GM19099 (cell line): ENCODE measurements around the gene ACVRL1.

Experiments used
- POLR2A ChIP-seq: IDR thresholded peaks from 3 replicates; pipeline ENCODE4 v1.6.1; 2011; ENCODE audit warnings: low read depth; ENCODE audit not compliant: insufficient read length; ENCODE audit errors: extremely low read depth

ACVRL1 gene

DNA sequence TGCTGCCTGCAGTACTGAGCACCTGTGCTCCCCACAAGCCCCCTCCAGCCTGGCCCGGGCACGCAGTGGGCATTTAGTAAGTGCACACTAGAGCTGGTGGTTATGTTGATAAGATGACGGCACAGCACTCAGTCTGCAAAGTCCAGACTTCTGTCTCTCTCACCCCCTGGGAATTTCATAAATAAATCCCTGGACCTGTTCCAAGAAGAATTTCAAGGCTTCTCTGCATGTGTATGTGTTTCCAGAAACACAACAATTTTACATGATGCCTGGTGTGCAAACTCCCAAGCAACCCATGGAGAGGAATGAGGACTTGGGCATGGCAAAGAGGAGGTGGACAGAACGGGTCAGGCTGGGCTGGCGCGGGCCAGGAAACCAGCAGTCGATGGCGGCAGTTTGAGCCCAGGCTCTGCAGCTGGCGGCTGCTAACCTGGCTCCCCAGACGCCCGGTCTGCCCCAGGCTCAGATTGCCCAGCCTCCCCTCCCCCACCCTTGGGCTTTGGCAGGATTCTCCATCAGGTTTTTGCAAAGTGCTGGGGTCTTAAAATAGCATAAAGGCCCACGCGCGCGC lies 33.8 kb downstream of the ACVRL1 start:
- TF ChIP-seq POLR2A: no peak

DNA sequence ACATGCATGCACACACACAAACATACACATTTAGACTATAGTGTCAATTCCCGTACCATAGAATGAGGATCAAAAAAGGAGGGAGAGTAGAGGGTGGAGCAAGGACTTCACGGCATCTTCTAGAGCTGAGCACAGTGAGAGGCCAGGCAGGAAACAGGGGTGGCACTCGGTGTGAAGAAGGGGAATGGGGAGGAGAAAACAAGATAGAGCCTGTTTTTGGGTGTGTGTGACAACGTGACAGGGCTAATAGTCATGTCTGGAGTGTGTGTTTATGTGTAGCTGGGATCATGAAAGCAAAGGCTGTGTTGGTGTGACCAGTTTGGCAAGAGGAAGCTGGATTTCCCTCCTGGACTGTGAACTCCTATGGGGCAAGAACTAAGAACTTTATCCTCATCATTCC lies 34.3 kb downstream of the ACVRL1 start:
- TF ChIP-seq POLR2A: no peak

DNA sequence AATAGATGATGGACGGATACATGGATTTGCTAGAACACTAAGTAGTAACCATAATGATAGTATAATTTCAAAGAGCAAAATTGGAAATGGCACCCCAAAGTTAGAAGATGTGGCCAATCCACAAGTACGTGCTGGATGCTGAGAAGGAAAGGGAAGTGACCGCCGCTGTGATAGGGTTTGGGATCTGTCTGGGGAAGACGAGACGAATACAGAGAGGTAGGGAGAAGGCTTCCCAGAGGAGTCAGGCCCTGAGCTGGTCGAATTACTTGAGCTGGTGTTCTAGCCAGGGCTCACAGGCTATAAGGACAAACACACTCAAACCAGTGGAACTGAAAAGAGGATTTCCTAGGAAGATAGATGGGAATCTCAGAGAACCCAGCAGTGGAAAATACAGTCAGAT lies 34.8 kb downstream of the ACVRL1 start:
- no peak for TF ChIP-seq POLR2A

DNA sequence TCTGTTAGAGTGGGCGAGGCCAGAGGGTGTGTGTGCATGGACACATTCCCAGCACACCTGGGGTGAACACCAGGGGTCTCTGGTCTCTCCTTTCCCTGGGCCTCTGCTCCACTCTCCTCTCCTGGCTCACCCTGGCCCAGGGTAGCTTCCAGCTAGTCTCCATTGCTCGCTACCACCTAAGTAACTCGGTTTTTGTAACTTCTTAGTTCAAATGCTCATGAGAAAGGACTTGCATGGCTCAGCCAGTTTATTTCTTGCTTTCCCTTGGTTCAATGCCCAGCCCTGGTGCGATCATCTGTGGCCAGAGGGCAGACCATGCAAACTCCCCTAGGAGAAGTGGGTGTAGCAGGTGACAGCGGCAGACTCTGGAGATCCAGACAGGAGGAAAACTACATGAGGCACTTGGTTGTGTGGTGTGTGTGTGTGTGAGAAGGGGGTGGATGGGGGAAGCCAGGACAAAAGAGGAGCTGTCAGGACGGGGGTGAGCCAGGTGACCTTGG lies 35.2 kb downstream of the ACVRL1 start:
- no peak for TF ChIP-seq POLR2A

DNA sequence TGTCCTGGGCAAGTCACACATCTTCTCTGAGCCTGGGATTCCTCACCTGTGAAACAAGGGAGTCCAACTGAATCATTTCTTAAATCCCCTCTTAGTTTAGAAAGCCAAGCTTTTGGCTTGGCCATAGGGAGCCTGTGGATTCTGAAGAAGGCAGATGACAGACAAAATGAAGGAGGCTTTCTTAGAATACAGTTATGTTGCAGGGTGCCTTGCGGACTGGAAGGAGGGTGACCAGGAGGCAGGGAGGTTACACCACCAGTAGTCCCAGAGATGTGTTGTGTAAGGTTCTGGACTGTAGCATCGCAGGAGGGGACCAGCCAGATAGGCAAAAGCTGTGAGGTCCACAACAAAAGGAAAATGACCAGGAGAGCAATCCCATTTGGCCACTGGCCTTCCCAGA lies 36.0 kb downstream of the ACVRL1 start:
- no peak for TF ChIP-seq POLR2A

DNA sequence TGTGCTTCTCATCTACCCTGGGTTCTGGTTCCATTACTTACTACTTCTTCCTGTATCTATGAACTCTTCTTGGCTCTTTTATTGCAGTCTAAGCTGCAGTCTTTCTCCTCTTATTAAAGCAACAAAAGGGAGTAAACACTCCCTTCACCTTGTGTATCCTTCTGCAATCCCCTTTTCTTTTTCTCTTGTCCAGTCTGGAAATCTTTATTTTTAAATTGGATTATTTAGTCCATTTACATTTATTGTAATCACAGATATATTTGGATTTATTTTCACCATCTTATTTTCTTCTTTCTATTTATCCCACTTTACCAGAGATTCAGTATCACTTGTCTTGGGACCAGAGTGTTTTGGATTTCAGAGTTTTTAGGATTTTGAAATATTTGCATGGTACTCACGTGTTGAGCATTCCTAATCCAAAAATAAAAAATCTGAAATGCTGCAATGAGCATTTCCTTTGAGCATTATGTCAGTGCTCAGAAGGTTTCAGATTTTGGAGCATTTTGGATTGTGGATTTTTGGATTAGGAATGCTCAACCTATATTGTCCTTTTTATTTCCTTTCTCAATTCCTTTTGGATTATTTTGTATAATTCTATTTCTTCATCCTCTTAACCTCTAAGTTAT lies 37.4 kb downstream of the ACVRL1 start:
- no peak for TF ChIP-seq POLR2A

DNA sequence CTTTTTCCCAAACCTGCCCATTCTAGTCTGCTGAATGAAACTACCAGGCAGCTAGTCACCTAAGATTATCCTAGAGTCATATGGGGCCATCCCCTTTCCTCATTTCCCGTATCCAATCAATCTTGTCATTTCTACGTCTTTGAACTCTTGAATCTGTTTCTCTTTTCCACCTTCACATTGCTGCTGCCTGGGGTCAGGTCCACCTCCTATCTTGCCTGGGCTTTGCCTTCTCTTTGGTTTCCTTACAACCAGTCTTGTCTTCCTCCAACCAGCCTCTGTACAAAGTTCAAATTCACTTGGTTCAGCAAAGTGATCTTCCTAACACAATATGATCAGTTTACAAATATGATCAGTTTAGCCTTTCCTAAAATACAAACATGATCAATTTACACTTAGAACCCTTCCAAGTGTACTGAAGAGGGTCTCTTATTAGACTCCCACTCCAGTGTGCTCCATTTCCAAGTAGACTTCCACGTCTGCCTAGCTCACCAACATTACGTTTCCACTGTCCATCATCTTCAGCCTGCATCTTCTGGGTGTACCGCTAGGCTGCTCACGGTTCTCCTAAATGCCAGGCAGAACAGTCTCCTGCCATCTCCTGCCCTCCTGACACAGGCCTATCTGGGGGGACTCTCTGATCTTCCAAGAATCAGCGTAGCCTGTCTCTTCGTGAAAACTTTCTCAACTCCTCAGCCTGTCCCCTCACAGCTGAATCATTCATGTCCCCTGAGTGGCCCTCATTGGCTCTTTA lies 40.1 kb downstream of the ACVRL1 start:
- no peak for TF ChIP-seq POLR2A

DNA sequence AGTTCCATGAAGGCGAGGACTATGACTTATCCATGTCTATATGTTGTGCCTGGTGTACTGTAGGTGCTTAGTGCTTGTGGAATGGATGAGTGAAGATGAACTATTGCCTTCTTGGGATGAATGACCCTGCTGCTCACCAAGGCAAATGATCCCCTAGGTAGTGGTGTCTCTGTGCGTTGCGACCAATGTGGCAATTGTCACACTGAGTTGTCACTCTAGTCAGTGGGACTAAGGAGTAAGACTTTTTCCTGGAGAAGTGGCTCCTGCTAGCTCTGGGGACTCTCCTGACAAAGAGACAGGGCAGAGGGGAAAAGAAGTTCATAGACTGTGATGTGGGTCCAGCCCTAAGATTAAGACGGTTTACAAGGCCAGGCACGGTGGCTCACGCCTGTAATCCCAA lies 40.8 kb downstream of the ACVRL1 start:
- TF ChIP-seq POLR2A: no peak

DNA sequence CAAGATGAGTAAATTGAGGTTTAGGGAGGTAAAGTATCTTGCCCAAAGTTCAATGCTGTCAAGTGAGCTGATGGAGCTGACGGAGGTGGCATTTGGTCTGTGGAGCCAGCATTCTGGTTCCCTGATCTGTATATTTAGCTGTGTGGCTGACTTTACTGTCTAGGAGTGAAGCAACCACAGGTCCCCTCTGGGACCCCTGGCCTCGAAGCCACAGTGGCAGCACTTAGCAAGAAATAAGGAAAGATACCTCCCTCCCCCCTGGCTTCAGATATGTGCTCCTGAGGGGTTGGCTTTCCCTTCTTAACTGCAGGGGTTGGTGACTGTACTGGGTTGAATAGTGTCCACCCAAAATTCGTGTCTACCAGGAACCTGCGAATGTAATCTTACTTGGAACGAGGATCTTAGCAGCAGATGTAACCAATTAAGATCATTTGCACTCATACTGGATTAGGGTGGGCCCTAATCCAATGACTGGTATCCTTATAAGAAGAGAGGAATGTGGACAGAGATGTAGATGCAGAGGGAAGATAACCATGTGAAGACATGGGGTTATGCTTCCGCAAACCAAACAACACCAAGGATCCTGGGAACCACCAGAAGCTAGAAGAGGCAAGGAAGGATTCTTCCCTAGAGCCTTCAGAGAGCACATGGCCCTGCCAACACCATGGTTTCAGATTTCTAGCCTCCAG lies 42.2 kb downstream of the ACVRL1 start:
- no peak for TF ChIP-seq POLR2A

DNA sequence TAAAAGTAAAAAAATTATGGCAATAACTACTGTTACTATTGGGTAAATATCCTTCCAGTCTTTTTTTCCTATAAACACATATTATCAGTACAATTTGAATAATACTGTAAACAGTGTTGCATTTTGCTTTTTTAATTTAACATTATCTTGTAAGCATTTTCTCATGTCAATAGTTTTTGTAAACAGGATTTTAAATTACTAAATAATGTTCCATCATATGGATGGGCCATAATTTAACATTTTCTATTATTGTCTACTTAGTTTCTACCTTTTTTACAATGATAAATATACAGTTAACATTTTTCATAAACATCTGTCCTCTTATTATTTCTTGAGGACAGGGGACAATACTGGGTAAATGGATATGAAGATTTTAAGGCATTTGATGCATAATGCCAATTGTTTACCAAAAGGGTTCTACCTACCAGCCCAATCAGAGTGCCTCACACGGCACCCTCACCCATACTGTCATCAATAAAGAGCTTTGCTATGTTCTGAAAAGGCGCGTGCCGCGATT lies 43.4 kb downstream of the ACVRL1 start:
- TF ChIP-seq POLR2A: no peak

DNA sequence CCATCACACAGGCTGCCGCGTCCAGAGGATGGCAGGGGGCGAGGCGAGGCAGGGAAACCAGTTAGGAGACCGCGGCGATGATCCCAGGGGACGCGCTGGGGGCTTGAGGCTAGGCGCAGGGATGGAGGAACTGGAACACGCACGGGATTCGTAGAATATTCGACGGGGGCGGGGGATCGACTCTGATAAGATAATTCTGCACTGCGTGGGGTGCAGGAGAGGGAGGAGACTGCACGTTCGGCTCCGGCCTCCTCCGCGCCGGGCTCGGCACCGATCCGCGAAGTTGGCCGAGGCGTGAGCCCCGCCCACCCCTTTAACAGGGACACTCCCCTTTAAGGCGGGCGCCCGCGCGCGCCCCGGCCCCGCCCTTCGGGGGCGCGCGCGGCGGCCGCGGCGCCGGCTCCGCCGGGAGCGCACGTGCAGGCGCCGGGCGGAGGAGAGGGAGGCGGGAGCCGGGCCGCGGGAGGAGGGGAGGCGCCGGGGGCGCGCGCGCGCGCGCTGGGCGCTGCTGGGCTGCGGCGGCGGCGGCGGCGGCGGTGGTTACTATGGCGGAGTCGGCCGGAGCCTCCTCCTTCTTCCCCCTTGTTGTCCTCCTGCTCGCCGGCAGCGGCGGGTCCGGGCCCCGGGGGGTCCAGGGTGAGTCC lies 44.0 kb downstream of the ACVRL1 start, which contains the start of gene ACVR1B:
Gene ACVR1B (plus strand): TSS at position 501 of the 644 bp plus-strand sequence. CDS start 45 bp downstream, at position 546.
- TF ChIP-seq POLR2A: no peak

DNA sequence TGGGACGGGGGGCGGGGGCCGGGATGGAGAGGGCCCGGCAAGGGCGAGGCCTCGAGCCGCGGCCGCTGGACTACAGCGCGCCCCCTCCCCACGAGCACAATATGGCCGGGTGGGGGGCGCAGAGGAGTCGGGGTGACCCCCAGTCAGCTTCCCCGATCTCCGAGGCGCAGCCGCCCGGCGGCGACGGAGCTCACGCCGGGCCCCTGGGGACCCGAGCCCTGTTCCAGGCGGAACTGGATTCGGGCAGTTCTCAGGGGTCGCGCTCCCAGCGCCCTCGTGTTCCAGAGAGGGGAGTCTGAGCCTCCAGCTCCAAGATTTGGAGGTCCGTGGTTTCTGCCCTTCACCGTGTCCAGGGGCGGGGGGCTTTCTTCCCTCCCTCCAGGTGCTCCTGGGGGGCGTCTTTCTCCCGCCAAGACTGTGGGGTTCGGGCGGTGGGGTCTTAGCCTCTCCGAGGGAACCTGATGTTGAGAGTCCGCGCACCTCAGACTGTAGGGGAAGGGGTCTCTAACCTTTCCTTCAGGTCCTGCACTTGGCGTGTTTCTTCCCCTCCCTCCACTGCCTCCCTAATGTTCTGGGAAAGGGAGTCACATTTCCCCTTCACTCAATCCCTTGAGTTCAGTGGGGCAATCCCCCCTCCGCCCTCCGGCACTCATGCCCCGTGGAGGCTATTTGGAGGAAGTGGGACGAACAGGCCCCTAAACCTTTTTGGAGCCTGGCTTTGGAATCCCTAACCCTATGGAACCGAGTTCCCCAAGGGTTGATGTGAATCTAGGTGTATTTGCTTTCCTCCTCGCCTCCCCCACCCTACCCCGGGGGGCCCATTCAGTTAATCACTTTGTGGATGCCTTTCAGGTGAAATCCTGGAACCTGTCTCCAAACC lies 44.8 kb downstream of the ACVRL1 start:
- no peak for TF ChIP-seq POLR2A

DNA sequence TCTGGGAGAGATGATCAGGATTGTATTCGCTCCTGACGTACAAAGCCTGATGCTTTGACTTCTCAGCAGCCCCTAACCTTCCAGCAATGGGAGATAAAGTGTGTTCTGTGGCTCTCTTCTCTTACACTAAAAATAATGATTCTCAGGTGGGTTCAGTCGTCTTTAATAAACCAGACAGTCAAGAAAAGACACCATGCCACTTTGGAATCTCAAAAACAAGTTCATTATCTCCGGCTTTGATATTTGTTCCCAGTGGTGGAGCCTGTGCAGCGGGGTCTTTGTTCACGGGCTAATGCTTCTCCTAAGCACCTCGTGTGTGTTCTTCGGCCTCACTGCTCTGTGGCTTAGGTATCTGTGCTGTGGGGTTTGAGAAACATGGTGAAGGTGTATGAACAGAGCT lies 45.8 kb downstream of the ACVRL1 start:
- TF ChIP-seq POLR2A: no peak

DNA sequence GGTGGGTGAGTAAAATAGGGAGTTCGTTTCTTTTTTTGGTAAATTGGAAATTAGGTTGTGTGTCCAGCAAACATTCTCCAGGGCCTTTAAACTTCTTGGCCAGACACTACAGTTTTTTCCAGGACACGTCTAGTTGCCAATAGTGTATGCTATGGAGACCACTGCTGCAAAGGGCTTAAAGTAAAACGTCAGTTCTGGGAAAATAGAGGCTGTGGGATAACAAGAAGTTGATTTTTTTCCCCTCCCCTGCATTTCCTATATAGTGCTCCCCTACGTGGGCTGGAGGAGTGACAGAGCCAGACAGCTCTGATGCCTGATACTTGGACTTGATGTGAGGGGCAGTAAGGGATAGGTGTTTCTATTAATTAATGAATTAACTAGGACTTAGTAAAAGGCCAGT lies 46.6 kb downstream of the ACVRL1 start:
- no peak for TF ChIP-seq POLR2A
